Motor neuron (in vitro differentiated cells): ENCODE measurements around the gene CD40LG. TPM values are rescaled to one million over a fixed set of nuclear protein-coding genes. Genes with fewer than 3 reads are reported as not detected.
A peak's percentile ranks its signal among the peaks of the same experiment; 100 is the strongest.

Experiments used
- ATAC-seq, 8 experiments: fragments of 200-7000 bp; cut with Tn5 transposase; replicated peaks in 6 of 8; 2 replicates each; pipeline ENCODE4 v1.8.0; 2021; ENCODE audit warnings: mild to moderate bottlenecking in 8 of 8, moderate library complexity in 8 of 8
- H3K27ac ChIP-seq, 2 donors: fragments of 250-450 bp; sonication (Bioruptor Pico); 2 replicates each; pipeline ENCODE4 v1.9.0; 2021; ENCODE audit warnings: antibody characterized with exemption in 2 of 2, mild to moderate bottlenecking in 2 of 2, moderate library complexity in 1 of 2
- H3K4me1 ChIP-seq, 2 donors: fragments of 250-450 bp; sonication (Bioruptor Pico); replicated peaks in 1 of 2; 2 replicates each; pipeline ENCODE4 v1.6.1; 2021; ENCODE audit warnings: antibody characterized with exemption in 2 of 2, mild to moderate bottlenecking in 2 of 2, moderate library complexity in 1 of 2
- H3K4me3 ChIP-seq, 5 donors: fragments of 250-450 bp; sonication (Bioruptor Pico); 2 replicates each; pipeline ENCODE4 v1.9.0; 2021; ENCODE audit warnings: antibody characterized with exemption in 5 of 5, mild to moderate bottlenecking in 5 of 5, moderate library complexity in 4 of 5
- WGBS, 10 experiments: fragments of 450-650 bp; shearing (Covaris generic); methylation state at CpG; one replicate each; pipeline ENCODE4 v1.0.0; 2022; 5-methylcytosine and 5-hydroxymethylcytosine counted together
- in situ Hi-C, 9 experiments: fragments of 400-800 bp; cut with MboI; loops; one replicate each; pipeline ENCODE4 v1.15.0; 2021; ENCODE audit warnings: low sequenced_read_pairs in 9 of 9, low pct_unique_long_range_greater_than_20kb in 2 of 9; ENCODE audit not compliant: unreplicated experiment in 9 of 9
- total RNA-seq, 8 experiments: library from RNA; unstranded; fragments of 300-600 nt; gene quantifications; 2 replicates each; pipeline versions ENCODE4 v1.2.3 to v1.2.4, GENCODE V29; 2022

Gene CD40LG
- total RNA-seq, 8 experiments from 2014 or later: 0.24 TPM; not detected in 7

DNA sequence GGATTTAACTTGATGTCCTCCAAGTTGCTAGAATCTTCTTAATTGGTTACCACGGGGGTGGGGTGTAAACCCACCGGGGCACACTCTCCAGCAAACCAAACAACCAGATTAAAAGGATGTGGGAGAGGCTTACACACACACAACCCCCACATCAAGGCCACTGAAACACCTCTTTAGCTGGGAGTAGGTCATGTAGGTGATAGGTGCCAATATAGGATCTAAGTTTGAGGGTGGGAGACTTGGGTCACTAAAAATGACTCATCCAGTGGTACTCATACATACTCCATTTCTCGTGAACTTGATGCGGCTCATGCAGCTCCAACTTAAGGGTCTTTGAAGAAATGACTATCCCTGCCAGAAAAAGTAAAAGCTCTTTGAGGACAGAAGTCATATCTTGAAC, 20.5 kb upstream of the CD40LG start:
- no peaks in the 10 kb centered on the region for H3K4me1 ChIP-seq
- in situ Hi-C loops: no loop called here
- no peak for ATAC-seq
- H3K4me3 ChIP-seq: no peak overlapping the region
- H3K27ac ChIP-seq: no peak overlapping the region
- 29 to 93% (median 65%) methylated on average over 3 to 4 of the region's 4 CpGs; no CpG with 5 or more reads in 6 of the 10 experiments for WGBS, 10 experiments

DNA sequence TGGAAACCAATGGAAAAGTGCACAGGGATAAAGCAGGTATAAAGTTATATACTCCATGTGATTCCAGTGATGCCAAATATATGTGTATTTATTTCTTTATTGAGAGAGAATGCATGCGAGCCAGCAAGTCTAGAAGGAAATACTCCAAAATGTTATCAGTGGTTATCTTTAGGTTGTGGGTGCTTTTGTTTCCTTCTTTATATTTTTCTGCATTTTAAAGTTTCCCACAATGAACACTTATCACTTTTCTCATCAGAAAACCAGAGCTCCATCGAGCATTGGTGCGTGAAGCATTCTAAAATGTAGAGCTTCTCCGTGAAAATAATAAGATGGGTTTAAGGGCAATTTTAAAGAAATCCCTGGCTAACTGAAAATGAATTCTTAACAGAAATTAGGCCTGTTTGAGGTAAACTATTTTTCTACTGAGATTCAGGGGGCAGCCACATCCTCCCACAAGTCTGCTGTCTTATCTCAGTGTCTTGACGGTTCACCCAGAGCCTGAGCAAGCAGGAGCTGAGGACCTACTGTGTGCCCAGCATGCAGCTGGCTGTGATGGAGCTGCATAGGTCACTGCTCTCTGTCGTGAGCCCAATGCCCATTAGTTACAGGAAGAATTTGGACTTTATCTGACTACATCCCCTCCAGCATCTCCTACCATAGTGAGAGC, 18.7 kb upstream of the CD40LG start:
- no peak for ATAC-seq
- WGBS, 10 experiments: 0 to 100% (median 43%) methylated on average over 1 to 5 of the region's 6 CpGs; no CpG with 5 or more reads in 4 of the 10 experiments
- in situ Hi-C loops: no loop called here
- Histone ChIP-seq H3K27ac (no peak overlapping the region), H3K4me1 (no peaks in the 10 kb centered on the region), H3K4me3 (no peak overlapping the region)

GRCh38 chrX:136630881-136631280, 17.1 kb upstream of the CD40LG start:
- no peak for ATAC-seq
- H3K27ac ChIP-seq: no peak overlapping the region
- H3K4me1 ChIP-seq: no peaks in the 10 kb centered on the region
- in situ Hi-C loops: no loop called here
- no peak overlapping the region for H3K4me3 ChIP-seq
- WGBS, 10 experiments: 0 to 100% (median 33%) methylated on average over 1 of the region's 1 CpG; no CpG with 5 or more reads in 7 of the 10 experiments

GRCh38 chrX:136635235-136635634, 12.7 kb upstream of the CD40LG start:
- ATAC-seq: no peak
- in situ Hi-C loops: no loop called here
- WGBS, 10 experiments: 47 to 100% (median 86%) methylated on average over 2 to 6 of the region's 6 CpGs; no CpG with 5 or more reads in 2 of the 10 experiments
- Histone ChIP-seq H3K4me1 (no peaks in the 10 kb centered on the region), H3K27ac (no peak overlapping the region), H3K4me3 (no peak overlapping the region)

DNA sequence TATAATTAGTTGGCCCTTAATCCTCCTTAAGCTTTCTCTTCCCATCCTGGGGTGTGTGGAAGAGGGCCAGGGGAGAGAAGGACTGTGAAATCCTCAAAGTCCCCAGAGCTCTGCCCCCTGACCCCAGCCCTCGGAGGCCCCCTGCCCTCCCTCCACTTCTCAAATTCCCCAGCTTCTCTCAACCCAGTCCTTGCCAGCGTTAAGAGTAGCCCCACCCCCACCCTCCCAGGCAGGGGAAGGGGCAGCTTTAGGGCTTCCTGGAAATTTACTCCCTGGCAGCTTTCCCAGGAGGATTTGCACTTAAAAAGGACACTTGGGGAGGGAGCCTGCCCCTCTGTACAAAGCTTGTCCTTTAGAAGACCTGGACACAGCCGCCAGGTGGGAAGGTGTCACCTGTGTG, 11.8 kb upstream of the CD40LG start:
- no peak overlapping the region for H3K4me3 ChIP-seq
- ATAC-seq: no peak
- no peaks in the 10 kb centered on the region for H3K4me1 ChIP-seq
- in situ Hi-C loops: no loop called here
- WGBS, 10 experiments: no CpG with 5 or more reads among the region's 3 CpGs
- no peak overlapping the region for H3K27ac ChIP-seq

GRCh38 chrX:136639506-136640176, 8.3 kb upstream of the CD40LG start:
- 0 to 100% (median 36%) methylated on average over 1 to 5 of the region's 8 CpGs; no CpG with 5 or more reads in 6 of the 10 experiments for WGBS, 10 experiments
- Histone ChIP-seq H3K4me1 (peaks cover 0 to 4% of the 10 kb centered on the region in 2 donors), H3K27ac (no peak overlapping the region), H3K4me3 (no peak overlapping the region)
- in situ Hi-C loops: no loop called here
- ATAC-seq: peak in 1 of 8 experiments; percentile 70

DNA sequence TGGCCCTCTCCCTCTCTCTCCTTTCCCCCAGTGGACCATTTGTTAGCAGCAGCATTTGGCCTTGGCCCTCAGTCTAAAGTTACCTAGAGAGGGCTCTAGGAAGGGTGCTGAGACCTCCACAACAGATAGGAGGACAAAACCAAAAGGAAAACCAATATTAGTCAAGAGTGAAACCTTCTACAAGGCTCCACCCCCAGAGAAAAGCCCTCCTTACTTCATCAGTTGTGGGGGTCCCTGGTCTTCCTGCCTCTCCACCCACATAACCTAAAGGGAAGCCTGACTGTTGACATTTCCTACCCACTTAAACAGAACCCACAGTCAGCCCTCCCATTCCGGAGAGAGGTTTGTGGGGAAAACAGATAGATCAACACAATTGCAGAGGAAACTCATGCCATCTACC, 4.7 kb upstream of the CD40LG start:
- H3K4me3 ChIP-seq: no peak overlapping the region
- WGBS, 10 experiments: 0 to 60% methylated on average over 1 of the region's 1 CpG; no CpG with 5 or more reads in 8 of the 10 experiments
- in situ Hi-C loops: no loop called here
- no peak overlapping the region for H3K27ac ChIP-seq
- ATAC-seq: no peak
- H3K4me1 ChIP-seq: peaks cover 0 to 4% of the 10 kb centered on the region in 2 donors

GRCh38 chrX:136646602-136647239, 1.2 kb upstream of the CD40LG start:
- in situ Hi-C loops: no loop called here
- Histone ChIP-seq H3K27ac (no peak overlapping the region), H3K4me1 (peaks cover 0 to 4% of the 10 kb centered on the region in 2 donors), H3K4me3 (no peak overlapping the region)
- ATAC-seq: no peak
- WGBS, 10 experiments: 14 to 90% (median 72%) methylated on average over 1 to 5 of the region's 5 CpGs; no CpG with 5 or more reads in 6 of the 10 experiments

- ATAC-seq: no peak
- Histone ChIP-seq H3K4me1 (peaks cover under 1 to 2% of the 10 kb centered on the region in 2 donors), H3K27ac (no peak overlapping the region), H3K4me3 (no peak overlapping the region)
- WGBS, 10 experiments: 40 to 80% (median 80%) methylated on average over 1 of the region's 3 CpGs; no CpG with 5 or more reads in 6 of the 10 experiments
- in situ Hi-C loops: no loop called here
Observed at GRCh38 chrX:136650811-136651210, 2.9 kb downstream of the CD40LG start.

DNA sequence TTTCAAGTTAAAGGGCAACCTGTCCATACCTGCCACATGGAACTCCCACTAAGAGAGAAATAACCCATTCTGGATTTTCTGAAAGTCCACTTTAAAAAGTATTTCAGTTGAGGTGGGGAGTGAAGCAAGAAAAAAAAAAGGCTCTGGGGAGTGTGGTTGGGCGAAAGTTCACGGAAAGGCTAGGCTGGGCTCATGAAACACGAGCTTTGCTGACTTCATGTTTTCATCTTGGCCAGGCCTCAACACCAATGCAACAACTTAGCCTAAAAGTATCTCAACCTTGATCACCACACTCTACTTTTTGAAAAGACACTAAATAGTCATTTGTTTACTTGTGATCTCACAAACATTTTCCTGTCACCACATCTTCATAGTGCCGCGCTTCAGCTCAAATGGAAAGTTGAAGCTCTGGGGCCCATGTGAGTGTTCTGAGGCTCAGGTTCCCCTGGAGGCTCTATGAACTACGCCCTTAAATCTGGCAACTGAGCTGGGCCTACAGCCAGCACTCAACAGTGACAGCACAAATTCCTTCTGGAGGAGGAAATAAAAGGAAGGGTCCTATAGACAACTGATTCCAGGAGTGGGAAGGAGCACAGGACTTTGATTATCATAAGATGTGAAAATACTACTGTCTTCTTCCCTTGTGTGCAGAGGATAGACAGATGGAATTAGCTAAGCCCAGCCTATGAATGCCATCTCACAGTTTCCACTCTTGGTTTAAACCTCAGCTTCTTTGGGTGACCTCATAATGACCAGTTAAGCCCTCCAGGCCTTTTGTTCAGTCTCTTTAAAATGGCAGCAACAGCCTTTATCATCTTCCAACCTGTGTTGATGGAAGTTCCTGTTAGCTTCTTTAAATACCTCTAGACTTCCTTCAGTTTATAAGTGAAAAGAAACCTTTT, 5.1 kb downstream of the CD40LG start:
- no peak overlapping the region for H3K27ac ChIP-seq
- in situ Hi-C loops: no loop called here
- no peak overlapping the region for H3K4me3 ChIP-seq
- ATAC-seq: peak in 2 of 8 experiments; percentile 72 to 95
- WGBS, 10 experiments: 39 to 100% (median 53%) methylated on average over 1 to 6 of the region's 6 CpGs; no CpG with 5 or more reads in 6 of the 10 experiments
- peaks cover 12 to 21% of the 10 kb centered on the region in 2 donors for H3K4me1 ChIP-seq

GRCh38 chrX:136656361-136656964, 8.5 kb downstream of the CD40LG start:
- in situ Hi-C loops: no loop called here
- peaks cover 12 to 21% of the 10 kb centered on the region in 2 donors for H3K4me1 ChIP-seq
- no peak overlapping the region for H3K4me3 ChIP-seq
- 10 to 14% (median 11%) methylated on average over 2 to 5 of the region's 5 CpGs; no CpG with 5 or more reads in 7 of the 10 experiments for WGBS, 10 experiments
- H3K27ac ChIP-seq: no peak overlapping the region
- ATAC-seq: peak in 5 of 8 experiments; percentile 30 to 90 (median 74)

- Histone ChIP-seq H3K4me1 (peaks cover 12 to 21% of the 10 kb centered on the region in 2 donors), H3K27ac (no peak overlapping the region), H3K4me3 (no peak overlapping the region)
- in situ Hi-C loops: no loop called here
- WGBS, 10 experiments: 42 to 100% (median 100%) methylated on average over 1 to 4 of the region's 5 CpGs; no CpG with 5 or more reads in 5 of the 10 experiments
- no peak for ATAC-seq
Observed at GRCh38 chrX:136658151-136658550, 10.2 kb downstream of the CD40LG start.
